B cell (primary cell): ENCODE data around the gene CAPZB. TPM values are rescaled to one million over a fixed set of nuclear protein-coding genes. Genes with fewer than 3 reads are reported as not detected.

Experiments used
- ATAC-seq: fragments of 200-7000 bp; cut with Tn5 transposase; one replicate; pipeline ENCODE4 v1.10.0; 2021; ENCODE audit warnings: low read depth, mild to moderate bottlenecking, moderate number of reproducible peaks, moderate library complexity
- CTCF ChIA-PET: fragments of 350-600 bp; sonication (Branson Sonifier 250); formaldehyde crosslinking; loops from one replicate; lab custom pipeline; 2021; ENCODE audit warnings: antibody characterized with exemption, inconsistent platforms; lab: Charles Lee
- POLR2A ChIA-PET: fragments of 350-600 bp; sonication (Branson Sonifier 250); formaldehyde crosslinking; loops from one replicate; lab custom pipeline; 2021; ENCODE audit warnings: antibody characterized with exemption; lab: Charles Lee
- DNase-seq: peaks from one replicate; pipeline ENCODE4 v3.0.0; 2013
- H2AFZ ChIP-seq: 2 replicates; pipeline ENCODE4 v1.6.1; 2012; ENCODE audit warnings: mild to moderate bottlenecking, low read depth, low read length; ENCODE audit not compliant: insufficient read depth, poor library complexity, severe bottlenecking
- H3K27ac ChIP-seq, 2 donors: 1 replicate in 1 of 2; 2 replicates in 1 of 2; pipeline ENCODE4 v1.5.1; 2012 to 2013; ENCODE audit warnings: low read length in 2 of 2, mild to moderate bottlenecking in 2 of 2, moderate library complexity in 1 of 2
- H3K27me3 ChIP-seq, 4 experiments: fragments of 200-600 bp in 1 of 4; sonication (generic) in 1 of 4; replicated peaks in 1 of 4; 1 replicate in 2 of 4; 2 replicates in 2 of 4; pipeline versions ENCODE4 v1.6.1 to v1.7.0; 2013 to 2016; ENCODE audit warnings: low read length in 3 of 4, mild to moderate bottlenecking in 2 of 4, mixed read lengths in 1 of 4, moderate library complexity in 1 of 4; ENCODE audit not compliant: insufficient read depth in 4 of 4, control insufficient read depth in 3 of 4; ENCODE audit errors: control extremely low read depth in 1 of 4
- H3K36me3 ChIP-seq, 2 experiments: replicated peaks in 1 of 2; 1 replicate in 1 of 2; 2 replicates in 1 of 2; pipeline versions ENCODE4 v1.6.1 to v1.7.1; 2013; ENCODE audit warnings: low read length in 1 of 2; ENCODE audit not compliant: insufficient read depth in 2 of 2, control insufficient read depth in 1 of 2; ENCODE audit errors: control extremely low read depth in 1 of 2, extremely low read depth in 1 of 2
- H3K4me1 ChIP-seq, 2 donors: fragments of 200-600 bp in 1 of 2; sonication (generic) in 1 of 2; 1 replicate in 1 of 2; 2 replicates in 1 of 2; pipeline versions ENCODE4 v1.5.1 to v1.6.1; 2013 to 2017; ENCODE audit warnings: low read length in 2 of 2; ENCODE audit not compliant: control insufficient read depth in 2 of 2, insufficient read depth in 2 of 2
- H3K4me2 ChIP-seq: replicated peaks from 2 replicates; pipeline ENCODE3; 2012; ENCODE audit warnings: mild to moderate bottlenecking, low read depth, low read length; ENCODE audit not compliant: poor library complexity, severe bottlenecking
- H3K4me3 ChIP-seq, 5 experiments: fragments of 200-600 bp in 1 of 5; sonication (generic) in 1 of 5; 1 replicate in 3 of 5; 2 replicates in 2 of 5; pipeline versions ENCODE4 v1.5.1 to v1.7.0; 2011 to 2016; ENCODE audit warnings: low read length in 4 of 5, mild to moderate bottlenecking in 4 of 5, low read depth in 2 of 5, control low read depth in 1 of 5, moderate library complexity in 1 of 5; ENCODE audit not compliant: insufficient read depth in 1 of 5; ENCODE audit errors: control extremely low read depth in 1 of 5, extremely low read depth in 1 of 5
- H3K79me2 ChIP-seq: fragments of 200-600 bp; sonication (generic); one replicate; pipeline ENCODE4 v1.6.0; 2016; ENCODE audit warnings: low read length; ENCODE audit not compliant: control insufficient read depth, insufficient read depth
- H3K9ac ChIP-seq: fragments of 200-600 bp; sonication (generic); 2 replicates; pipeline ENCODE4 v1.6.1; 2017; ENCODE audit warnings: mild to moderate bottlenecking, low read length, moderate library complexity
- H3K9me3 ChIP-seq, 3 donors: one replicate each; pipeline versions ENCODE4 v1.6.1 to v1.7.1; 2013; ENCODE audit warnings: low read length in 2 of 3; ENCODE audit not compliant: control insufficient read depth in 2 of 3, insufficient read depth in 1 of 3; ENCODE audit errors: control extremely low read depth in 1 of 3
- H4K20me1 ChIP-seq: 2 replicates; pipeline ENCODE4 v1.6.0; 2012; ENCODE audit warnings: mild to moderate bottlenecking, low read length; ENCODE audit not compliant: insufficient read depth, control insufficient read depth, poor library complexity, severe bottlenecking
- H3K27ac Mint-ChIP-seq: one replicate; pipeline ENCODE4 v1.8.0; 2021; ENCODE audit warnings: mixed read lengths
- H3K27me3 Mint-ChIP-seq: one replicate; pipeline ENCODE4 v1.8.0; 2021; ENCODE audit warnings: mixed read lengths
- H3K4me1 Mint-ChIP-seq: one replicate; pipeline ENCODE4 v1.8.0; 2021; ENCODE audit warnings: mixed read lengths
- H3K4me3 Mint-ChIP-seq: one replicate; pipeline ENCODE4 v1.8.0; 2021; ENCODE audit warnings: mixed read lengths
- H3K9me3 Mint-ChIP-seq: one replicate; pipeline ENCODE4 v1.8.0; 2022; ENCODE audit warnings: mixed read lengths; ENCODE audit not compliant: insufficient read depth
- CTCF ChIP-seq: fragments of 200-600 bp; IDR thresholded peaks from one replicate; pipeline ENCODE4 v1.8.0; 2022; ENCODE audit warnings: antibody characterized with exemption, mild to moderate bottlenecking
- EZH2 ChIP-seq: IDR thresholded peaks from 2 replicates; pipeline ENCODE4 v1.6.1; 2012; ENCODE audit warnings: borderline replicate concordance, low read depth, mild to moderate bottlenecking, moderate library complexity, low read length; ENCODE audit not compliant: insufficient read depth, poor library complexity, severe bottlenecking
- WGBS: methylation state at CpG from one replicate; pipeline ENCODE4 v1.1.5; 2013; ENCODE audit warnings: missing lambda C conversion rate; ENCODE audit not compliant: insufficient coverage; 5-methylcytosine and 5-hydroxymethylcytosine counted together
- intact Hi-C: fragments of 100-400 bp; cut with micrococcal nuclease; formaldehyde crosslinking; loops from one replicate; pipeline ENCODE4 v1.10.0; 2022
- polyA plus RNA-seq: library from polyadenylated mRNA; depleted of rRNA; stranded (reverse); fragments of >200 nt; gene quantifications from 2 replicates; pipeline ENCODE4 v1.2.3, GENCODE V29; 2012
- total RNA-seq, 2 donors: library from RNA; stranded (reverse); fragments of 120-200 nt in 1 of 2; gene quantifications; 1 replicate in 1 of 2; 2 replicates in 1 of 2; pipeline versions ENCODE4 v1.2.3 to v1.2.4, GENCODE V29; 2013 to 2022

The CAPZB gene
- total and polyA plus RNA-seq, 2 donors (not counting 1 experiment from before 2014, with no cell fraction given), result 126 to 193 TPM

- Mint-ChIP-seq H3K4me1 (no peaks in the 10 kb centered on the region), H3K4me3 (no peak overlapping the region), H3K27ac (no peak overlapping the region), H3K9me3 (no peaks in the 10 kb centered on the region), H3K27me3 (no peaks in the 10 kb centered on the region)
- Histone ChIP-seq H2AFZ (no peak overlapping the region), H3K4me3 (no peak overlapping the region), H3K27me3 (no peaks in the 10 kb centered on the region), H3K9me3 (no peaks in the 10 kb centered on the region), H3K79me2 (no peaks in the 10 kb centered on the region), H3K27ac (no peak overlapping the region), H4K20me1 (peaks cover 28% of the 10 kb centered on the region), H3K4me1 (no peaks in the 10 kb centered on the region), H3K9ac (no peak overlapping the region), H3K4me2 (no peak overlapping the region), H3K36me3 (peaks cover 0 to 73% of the 10 kb centered on the region in 2 experiments)
- CTCF ChIA-PET, result interaction anchor here (1.0 to 1.2 kb wide), 2 partner anchors 146 to 314 kb away, joined by 3 read pairs; no protein-coding TSS in a partner anchor
- intact Hi-C loops, result loop anchor here (5.0 kb wide), 1 partner anchor 52 kb away; no protein-coding TSS in a partner anchor
- DNase-seq, result no peak
- POLR2A ChIA-PET, result no interaction called here
- no peak for TF ChIP-seq CTCF
- TF ChIP-seq EZH2, result no peak
- ATAC-seq, result no peak
- WGBS, result 97% methylated on average over 6 of the region's 14 CpGs
These were observed 144.9 kb downstream of the CAPZB start for GRCh38 chr1:19340387-19340937.

DNA sequence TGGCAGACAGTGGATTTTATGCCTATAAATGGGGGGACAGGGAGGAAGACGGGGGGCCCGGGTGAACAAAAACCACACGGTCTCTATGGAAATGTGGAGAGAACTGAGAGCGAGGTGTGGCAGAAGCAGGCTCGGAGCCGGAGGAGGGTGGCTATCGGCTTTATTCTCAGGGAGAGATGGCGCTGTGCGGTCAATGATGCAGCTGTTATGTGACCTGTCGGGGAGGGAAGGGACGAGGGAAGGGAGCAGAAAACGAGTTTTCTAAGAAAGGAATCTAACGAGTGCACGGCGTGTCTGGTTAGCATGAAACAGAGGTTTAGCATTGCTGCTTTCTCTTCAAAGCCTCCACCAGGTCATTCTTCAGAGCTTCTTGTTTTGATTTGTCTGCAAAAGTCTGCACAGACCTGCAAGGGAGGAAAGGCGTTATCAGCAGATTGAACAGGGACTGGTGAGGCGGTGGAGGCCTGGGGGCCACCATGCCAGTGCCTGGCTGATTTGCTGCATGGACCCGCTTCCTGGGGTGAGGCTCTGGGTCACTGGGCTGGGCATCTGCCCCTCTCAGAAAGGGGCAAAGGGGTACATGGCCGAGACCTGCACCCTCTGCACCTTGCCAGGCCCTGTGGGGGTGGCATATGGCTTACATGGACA is 146.0 kb downstream of the CAPZB start:
- Mint-ChIP-seq H3K4me1 (no peaks in the 10 kb centered on the region), H3K9me3 (no peaks in the 10 kb centered on the region), H3K27me3 (no peaks in the 10 kb centered on the region), H3K27ac (no peak overlapping the region), H3K4me3 (no peak overlapping the region)
- 96% methylated on average over 19 of the region's 19 CpGs for WGBS
- H3K9me3 ChIP-seq, result no peaks in the 10 kb centered on the region
- H3K4me2 ChIP-seq, result no peak overlapping the region
- TF ChIP-seq CTCF, result no peak
- no peak for TF ChIP-seq EZH2
- H3K9ac ChIP-seq, result no peak overlapping the region
- H2AFZ ChIP-seq, result no peak overlapping the region
- H3K36me3 ChIP-seq, result peaks cover 0 to 61% of the 10 kb centered on the region in 2 experiments
- DNase-seq (no peak), ATAC-seq (no peak)
- no peaks in the 10 kb centered on the region for H3K4me1 ChIP-seq
- H4K20me1 ChIP-seq, result peaks cover 20% of the 10 kb centered on the region
- no peak overlapping the region for H3K4me3 ChIP-seq
- intact Hi-C loops, result no loop called here
- H3K79me2 ChIP-seq, result no peaks in the 10 kb centered on the region
- H3K27ac ChIP-seq, result no peak overlapping the region
- CTCF ChIA-PET, result no interaction called here
- POLR2A ChIA-PET, result no interaction called here
- no peaks in the 10 kb centered on the region for H3K27me3 ChIP-seq
